NCI-H748 (cell line): Measurements from ENCODE around the gene INTS11.

ENCODE experiments used
- DNase-seq: peaks from one replicate; lab custom pipeline; 2025; ENCODE audit not compliant: unreplicated experiment; lab: John Stamatoyannopoulos, UW

The INTS11 gene

DNA sequence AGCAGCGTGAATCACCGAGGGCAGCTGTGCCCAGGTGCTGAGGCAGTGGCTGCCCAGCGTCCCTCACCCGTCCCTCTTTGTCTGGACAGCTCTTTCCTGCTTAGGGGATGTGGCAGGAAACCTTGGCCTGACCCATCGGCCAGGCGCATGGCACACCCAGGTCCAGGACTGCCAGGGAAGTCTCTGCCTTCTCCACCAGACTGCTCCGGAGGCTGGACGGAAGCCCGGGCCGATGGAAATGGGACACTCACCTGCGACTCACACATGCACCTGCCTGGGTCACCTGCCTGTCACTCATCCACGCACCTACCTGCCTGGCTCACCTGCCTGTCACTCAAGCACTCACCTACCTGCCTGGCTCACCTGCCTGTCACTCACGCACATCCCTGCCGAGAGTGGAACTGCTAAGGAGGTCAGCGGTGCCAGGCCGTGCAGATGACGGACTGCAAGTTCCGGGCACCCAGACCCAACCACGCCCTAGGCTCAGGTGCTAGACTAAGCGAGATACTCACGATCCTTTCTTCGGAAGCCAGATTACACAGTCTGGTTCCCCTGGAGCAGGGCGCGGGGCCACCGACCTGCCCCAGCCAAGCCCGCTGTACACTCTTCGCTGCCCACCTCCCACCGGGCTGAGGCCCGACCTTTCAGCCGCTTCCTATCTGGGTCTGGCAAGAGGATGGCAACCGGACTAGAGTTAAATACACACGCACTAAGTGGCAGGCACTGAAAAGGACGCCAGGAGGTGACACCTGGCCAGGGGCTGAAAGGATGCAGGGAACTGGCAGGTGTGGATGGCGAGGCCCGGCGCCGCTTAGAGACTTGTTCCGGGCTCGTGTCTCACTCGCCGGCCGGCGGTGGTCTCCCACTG is 51.9 kb downstream of the INTS11 start:
- peak; percentile 15 for DNase-seq

DNA sequence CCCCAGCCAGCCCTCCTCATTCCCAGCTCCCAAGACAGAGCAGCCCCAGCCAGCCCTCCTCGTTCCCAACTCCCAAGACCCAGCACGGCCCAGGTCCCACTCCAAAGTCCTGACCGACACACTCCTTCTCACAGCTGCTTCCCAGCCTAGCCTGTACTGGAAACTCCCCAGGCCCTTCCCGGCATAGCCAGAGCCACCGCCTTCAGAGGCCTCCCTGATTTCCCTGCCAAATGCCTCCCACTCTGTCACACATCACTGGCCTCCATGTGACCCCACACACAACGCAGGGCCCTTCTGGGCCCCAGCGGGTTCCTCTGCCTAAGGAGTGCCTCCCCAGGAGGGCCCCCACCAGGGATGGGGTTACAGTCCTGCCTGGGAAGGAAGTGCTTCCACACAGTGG is 53.6 kb downstream of the INTS11 start:
- DNase-seq: no peak

- no peak for DNase-seq
Observed at GRCh38 chr1:1268284-1268682, 56.2 kb downstream of the INTS11 start.

GRCh38 chr1:1267488-1268283 is 56.8 kb downstream of the INTS11 start:
- DNase-seq: no peak

DNA sequence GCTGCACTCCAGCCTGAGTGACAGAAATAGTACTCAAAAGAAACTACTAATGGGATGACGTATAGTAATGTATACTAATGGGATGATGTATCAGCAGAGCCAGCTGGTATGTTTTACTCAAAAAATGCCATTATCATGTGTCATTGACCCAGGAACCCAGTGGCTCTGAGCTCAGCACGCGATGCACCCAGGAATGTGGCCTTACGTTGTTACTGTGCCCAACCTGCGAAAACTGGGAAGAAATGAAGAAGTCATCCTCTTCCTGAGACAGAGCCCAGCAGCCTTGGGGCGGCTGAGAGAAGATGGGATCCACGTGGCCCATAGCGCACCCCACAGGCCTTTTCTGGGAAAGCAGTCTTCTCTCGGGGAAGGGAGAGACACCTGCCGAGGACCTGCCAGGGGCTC is 59.6 kb downstream of the INTS11 start:
- DNase-seq: no peak

- DNase-seq: no peak
Observed at GRCh38 chr1:1264026-1264425, 60.4 kb downstream of the INTS11 start.

GRCh38 chr1:1262758-1263157 is 61.7 kb downstream of the INTS11 start:
- no peak for DNase-seq

GRCh38 chr1:1262071-1262470 is 62.4 kb downstream of the INTS11 start:
- no peak for DNase-seq
